GM19193 (cell line): ENCODE measurements around the gene POTEF.
"Not testable (repeated sequence)": the region's sequence is repeated elsewhere in the genome, so short reads cannot be mapped to it uniquely, and the experiment has no call there.

ENCODE experiments used
- POLR2A ChIP-seq: IDR thresholded peaks from 4 replicates; pipeline ENCODE4 v1.6.1; 2011; ENCODE audit not compliant: insufficient read depth, insufficient read length; ENCODE audit errors: extremely low read depth

The POTEF gene

GRCh38 chr2:130129120-130129829 is at the start of gene POTEF:
TSS of gene POTEF (minus strand) at chr2:130129222. CDS start at chr2:130120515, 8,707 bp downstream.
- not testable (repeated sequence) for TF ChIP-seq POLR2A

- TF ChIP-seq POLR2A, result no peak
These were observed 40.9 kb upstream of the POTEF start for GRCh38 chr2:130169896-130170295.

- no peak for TF ChIP-seq POLR2A
These were observed 36.4 kb upstream of the POTEF start for GRCh38 chr2:130165293-130166016.

GRCh38 chr2:130162968-130163367 is 33.9 kb upstream of the POTEF start:
- no peak for TF ChIP-seq POLR2A

- TF ChIP-seq POLR2A, result no peak
These were observed 31.1 kb upstream of the POTEF start for GRCh38 chr2:130160131-130160530.

GRCh38 chr2:130158631-130159030 is 29.6 kb upstream of the POTEF start:
- TF ChIP-seq POLR2A, result no peak

- TF ChIP-seq POLR2A, result no peak
These were observed 27.6 kb upstream of the POTEF start for GRCh38 chr2:130156624-130157004.

- TF ChIP-seq POLR2A, result no peak
These were observed 26.0 kb upstream of the POTEF start for GRCh38 chr2:130154773-130155765.

- TF ChIP-seq POLR2A, result no peak
These were observed 24.0 kb upstream of the POTEF start for GRCh38 chr2:130152816-130153595.

GRCh38 chr2:130150181-130151144 is 21.4 kb upstream of the POTEF start:
- no peak for TF ChIP-seq POLR2A

GRCh38 chr2:130145006-130145414 is 16.0 kb upstream of the POTEF start, which contains the start of gene CCDC74B:
TSS of gene CCDC74B (minus strand) at chr2:130145112. CDS start at chr2:130144996, 116 bp downstream.
- TF ChIP-seq POLR2A, result not testable (repeated sequence)

GRCh38 chr2:130135692-130136541 is 6.9 kb upstream of the POTEF start:
- TF ChIP-seq POLR2A, result no peak
